ENCODE measurements around the gene EDARADD.
"Not testable (repeated sequence)": the region's sequence is repeated elsewhere in the genome, so short reads cannot be mapped to it uniquely, and the experiment has no call there.

Gene EDARADD

DNA sequence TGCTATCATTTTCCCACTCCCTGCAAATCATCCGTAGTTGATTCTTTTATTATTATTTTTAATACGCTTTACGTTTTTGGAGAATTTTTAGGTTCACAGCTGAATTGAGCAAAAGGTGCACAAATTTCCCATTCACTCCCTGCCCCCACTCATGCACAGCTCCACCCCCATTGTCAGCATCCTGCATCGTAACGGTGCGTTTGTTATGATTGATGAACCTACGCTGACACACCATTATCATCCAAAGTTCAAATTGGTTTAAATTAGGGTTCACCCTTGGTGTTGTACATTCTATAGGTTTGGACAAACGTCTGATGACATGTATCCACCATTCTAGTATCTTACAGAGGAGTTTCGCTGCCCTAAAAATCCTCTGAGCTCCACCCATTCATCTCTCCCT, 44.5 kb downstream of the EDARADD start:
- DNase-seq (ENCODE audit: low spot score) = no peak

DNA sequence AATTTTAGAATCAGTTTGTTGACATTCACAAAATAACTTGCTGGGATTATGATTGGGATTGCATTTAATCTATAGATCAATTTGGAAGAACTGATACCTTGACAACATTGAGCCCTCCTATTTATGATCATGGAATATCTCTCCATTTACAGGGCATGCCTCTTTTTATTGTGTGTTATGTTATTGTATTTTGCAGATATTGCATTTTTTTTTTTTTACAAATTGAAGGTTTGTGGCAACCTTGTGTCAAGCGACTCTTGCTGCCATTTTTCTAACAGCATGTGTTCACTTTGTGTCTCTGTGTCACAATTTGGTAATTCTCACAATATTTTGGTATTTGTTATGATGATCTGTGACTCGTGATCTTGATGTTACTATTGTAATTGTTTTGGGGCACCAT, 46.3 kb downstream of the EDARADD start:
- no peak for DNase-seq (ENCODE audit: low spot score)

DNA sequence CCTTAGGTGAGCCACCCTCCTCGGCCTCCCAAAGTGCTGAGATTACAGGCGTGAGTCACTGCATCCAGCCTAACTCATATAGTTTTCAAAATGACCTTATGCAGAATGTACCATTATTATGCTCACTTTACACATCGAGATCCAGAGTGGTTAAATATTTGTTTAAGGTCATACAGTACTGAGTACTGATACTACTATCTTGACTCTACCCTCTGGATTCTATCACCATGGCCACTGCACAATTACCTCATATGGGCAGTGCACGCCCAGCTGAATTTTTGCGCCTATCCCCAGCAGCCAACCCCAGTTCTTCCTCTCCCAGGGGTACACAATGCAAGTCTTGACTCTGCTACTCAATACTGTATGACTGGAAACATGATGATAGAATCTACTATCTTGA, 56.7 kb downstream of the EDARADD start:
- no peak for DNase-seq (ENCODE audit: low spot score)

GRCh38 chr1:236451796-236452373, 57.8 kb downstream of the EDARADD start:
- no peak for DNase-seq (ENCODE audit: low spot score)

GRCh38 chr1:236455243-236455642, 61.2 kb downstream of the EDARADD start:
- DNase-seq (ENCODE audit: low spot score) = no peak

DNA sequence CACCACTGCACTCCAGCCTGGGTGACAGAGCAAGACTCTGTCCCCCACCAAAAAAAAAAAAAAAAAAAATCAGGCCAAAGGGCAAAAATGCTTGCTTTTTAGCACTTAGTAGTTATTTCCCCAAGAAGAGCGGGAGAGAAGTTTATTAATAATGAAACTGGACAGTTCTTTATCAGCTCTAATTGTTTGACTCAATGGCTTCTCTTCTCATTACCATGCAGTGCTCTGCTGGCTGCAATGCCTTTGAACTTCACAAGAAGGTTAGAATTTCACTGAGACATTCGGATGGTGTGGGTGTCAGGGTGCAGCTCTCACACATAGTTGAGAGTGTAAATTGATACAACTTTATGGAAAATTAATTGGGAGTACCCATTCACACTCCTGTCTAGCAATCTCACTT, 63.7 kb downstream of the EDARADD start:
- no peak for DNase-seq (ENCODE audit: low spot score)

DNA sequence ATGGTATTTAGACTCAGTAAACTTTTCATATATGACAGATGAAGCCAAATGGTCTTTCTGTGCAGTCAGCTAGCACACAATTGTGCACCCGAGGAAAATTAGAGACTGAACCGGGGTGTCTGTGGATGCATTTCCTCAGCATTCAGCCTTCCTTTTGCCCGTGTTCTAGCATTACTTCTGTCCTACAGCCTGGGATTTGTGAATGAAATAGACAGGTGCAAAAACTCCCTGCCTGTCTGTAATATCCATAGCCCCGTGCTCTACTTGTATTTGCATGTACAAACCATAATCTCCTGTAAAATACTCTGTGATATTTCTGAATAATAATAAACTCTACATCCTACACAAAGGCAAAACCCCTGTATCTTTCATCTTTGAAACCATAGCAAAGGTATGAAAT, 64.9 kb downstream of the EDARADD start:
- DNase-seq (ENCODE audit: low spot score) = no peak

DNA sequence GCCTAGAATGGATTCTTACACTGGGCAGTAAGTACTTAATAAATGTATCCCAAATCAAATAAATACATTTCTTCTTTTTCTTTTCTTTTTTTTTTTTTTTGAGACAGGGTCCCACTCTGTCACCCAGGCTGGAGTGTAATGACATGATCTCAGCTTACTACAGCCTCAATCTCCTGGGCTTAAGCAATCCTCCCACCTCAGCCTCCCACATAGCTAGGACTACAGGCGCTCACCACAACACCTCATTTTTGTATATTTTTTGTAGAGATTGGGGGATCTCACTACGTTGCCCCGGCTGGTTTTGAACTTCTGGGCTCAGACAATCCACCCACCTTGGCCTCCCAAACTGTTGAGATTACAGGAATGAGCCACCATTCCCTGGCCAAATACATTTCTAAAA, 66.0 kb downstream of the EDARADD start:
- no peak for DNase-seq (ENCODE audit: low spot score)

GRCh38 chr1:236464197-236464596, 70.1 kb downstream of the EDARADD start:
- not testable (repeated sequence) for DNase-seq (ENCODE audit: low spot score)

GRCh38 chr1:236465231-236465958, 71.3 kb downstream of the EDARADD start:
- no peak for DNase-seq (ENCODE audit: low spot score)

DNA sequence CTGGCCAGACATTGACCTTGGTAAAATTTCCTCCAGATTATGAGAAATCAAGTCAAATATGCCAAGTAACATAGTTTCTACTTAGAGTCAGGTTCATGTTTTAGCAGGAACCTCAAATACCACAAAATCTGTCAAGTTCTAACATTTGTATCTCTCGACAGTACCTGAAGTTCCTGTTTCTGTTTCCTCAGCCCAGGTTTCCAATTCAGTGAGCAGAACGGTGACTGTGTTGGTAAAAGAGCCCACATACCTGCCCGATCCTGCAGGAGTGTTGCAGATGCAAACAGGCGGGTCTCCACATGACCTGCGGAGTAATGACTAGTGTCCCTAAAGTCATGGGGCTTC, 71.8 kb downstream of the EDARADD start:
- DNase-seq (ENCODE audit: low spot score) = no peak

GRCh38 chr1:236467327-236467641, 73.2 kb downstream of the EDARADD start:
- no peak for DNase-seq (ENCODE audit: low spot score)

GRCh38 chr1:236468625-236469024, 74.5 kb downstream of the EDARADD start:
- no peak for DNase-seq (ENCODE audit: low spot score)

- no peak for DNase-seq (ENCODE audit: low spot score)
Observed at GRCh38 chr1:236469466-236469865, 75.4 kb downstream of the EDARADD start.

DNA sequence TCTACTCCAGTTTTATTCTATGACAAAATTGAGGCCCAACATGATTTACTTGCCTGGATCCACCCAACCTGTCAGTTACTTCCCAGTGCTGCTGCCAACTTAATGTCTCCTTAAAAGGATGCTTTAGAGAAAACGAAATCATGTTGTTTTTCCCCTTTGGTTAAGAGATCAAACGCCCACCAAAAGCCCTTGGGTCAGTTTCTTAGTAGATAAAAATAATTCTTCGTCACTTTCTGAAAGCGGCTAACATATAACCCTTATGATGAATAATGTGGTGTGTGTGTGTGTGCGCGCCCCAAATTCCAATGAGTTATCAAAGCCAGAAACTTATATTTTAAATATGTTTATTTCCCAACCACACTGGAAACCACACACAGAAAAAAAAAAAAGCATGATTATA, 77.0 kb downstream of the EDARADD start:
- no peak for DNase-seq (ENCODE audit: low spot score)

DNA sequence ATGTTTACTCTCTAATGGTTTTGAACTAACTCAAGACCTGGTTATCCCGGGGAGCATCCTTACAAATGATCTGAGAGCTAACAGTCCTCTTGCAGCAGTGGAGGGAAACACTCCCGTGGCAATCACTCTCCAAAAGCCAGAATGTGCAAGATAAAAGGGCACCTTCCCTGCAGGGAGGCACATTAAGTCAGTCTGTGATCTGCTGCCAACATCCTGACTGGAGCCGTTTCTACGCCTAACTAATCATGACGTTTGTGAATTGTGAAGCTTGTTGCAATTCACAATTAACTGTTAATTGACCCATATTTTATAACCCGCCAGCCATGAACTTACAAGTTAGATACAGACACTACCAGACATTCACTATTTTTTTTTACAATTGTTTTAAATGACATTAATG, 77.6 kb downstream of the EDARADD start:
- DNase-seq (ENCODE audit: low spot score) = no peak

DNA sequence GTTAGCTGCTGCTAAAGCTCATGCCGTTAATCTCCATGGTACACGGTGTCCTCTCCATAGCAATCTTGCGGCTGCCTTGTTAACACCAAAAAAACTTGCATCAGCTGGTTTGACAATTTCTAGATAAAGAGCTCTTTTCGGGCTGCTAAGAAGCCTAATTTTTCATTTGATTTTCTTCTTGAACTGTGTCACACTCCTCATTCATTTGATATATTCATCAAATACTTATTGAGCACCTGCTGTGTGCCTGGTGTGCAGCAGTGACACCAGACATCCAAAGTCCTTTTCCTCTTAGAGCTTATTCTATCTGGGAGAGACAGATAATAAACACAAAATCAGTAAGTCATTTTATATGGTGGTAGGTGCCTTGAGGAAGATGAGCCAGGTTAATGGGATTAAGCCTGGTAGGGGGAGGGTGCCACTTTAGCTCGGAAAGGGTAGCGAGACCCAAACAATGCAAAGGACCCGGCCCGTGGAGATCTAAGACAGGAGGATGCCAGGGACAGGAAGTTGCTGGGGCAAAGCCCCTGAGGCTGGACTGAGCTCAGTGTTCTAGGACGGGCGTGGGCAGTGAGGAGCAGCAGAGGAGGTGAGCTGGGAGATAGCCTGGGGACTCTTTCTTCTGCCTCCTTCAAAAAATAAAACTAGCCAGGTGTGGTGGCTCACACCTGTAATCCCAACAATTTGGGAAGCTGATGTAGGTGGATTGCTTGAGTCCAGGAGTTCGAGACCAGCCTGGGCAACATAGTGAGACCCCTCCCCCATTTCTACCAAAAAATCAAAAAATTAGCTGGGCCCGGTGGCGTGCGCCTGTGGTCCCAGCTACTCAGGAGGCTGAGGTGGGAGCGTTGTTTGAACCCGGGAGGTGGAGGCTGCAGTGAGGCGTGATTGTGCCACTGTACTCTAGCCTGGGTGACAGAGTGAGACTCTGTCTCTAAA, 79.0 kb downstream of the EDARADD start:
- DNase-seq (ENCODE audit: low spot score) = no peak

DNA sequence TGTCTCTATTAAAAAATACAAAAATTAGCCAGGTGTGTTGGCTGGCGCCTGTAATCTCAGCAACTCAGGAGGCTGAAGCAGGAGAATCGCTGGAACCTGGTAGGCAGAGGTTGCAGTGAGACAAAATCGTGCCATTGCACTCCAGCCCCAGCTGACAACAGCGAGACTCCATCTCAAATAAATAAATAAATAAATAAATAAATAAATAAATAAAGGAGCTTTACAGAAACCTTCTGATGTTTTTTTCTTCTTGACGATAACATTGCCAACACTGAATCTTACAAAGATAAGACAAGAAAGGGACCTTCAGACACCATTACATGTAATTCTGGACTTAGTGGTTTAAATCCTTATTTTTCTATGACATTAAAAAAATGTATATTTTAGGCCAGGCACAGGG, 81.9 kb downstream of the EDARADD start:
- DNase-seq (ENCODE audit: low spot score) = no peak

- DNase-seq (ENCODE audit: low spot score) = no peak
Observed at GRCh38 chr1:236480758-236481436, 86.8 kb downstream of the EDARADD start.

DNA sequence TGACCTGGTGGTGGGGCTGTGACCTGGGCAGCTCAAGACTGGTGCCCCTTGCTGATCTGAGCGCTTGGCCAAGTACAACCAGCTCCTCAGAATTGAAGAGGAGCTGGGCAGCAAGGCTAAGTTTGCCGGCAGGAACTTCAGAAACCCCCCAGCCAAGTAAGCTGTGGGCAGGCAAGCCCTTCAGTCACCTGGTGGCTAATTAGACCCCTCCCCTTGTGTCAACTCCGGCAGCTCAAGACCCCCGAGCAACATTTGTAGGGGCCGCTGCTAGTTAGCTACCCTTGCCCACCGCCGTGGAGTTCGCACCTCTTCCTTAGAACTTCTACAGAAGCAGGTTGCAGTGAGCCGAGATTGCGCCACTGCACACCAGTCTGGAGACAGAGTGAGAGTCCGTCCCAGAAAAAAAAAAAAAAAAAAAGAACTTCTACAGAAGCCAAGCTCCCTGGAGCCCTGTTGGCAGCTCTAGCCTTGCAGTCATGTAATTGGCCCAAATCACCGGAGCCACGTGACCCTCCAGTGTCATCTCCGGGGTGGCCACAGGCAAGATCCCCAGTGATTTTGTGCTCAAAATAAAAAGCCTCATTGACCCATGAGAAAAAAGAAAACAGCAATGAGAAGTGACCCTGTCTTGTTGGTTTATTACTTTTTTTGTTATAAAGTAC, 90.4 kb downstream of the EDARADD start:
- DNase-seq (ENCODE audit: low spot score) = no peak

DNA sequence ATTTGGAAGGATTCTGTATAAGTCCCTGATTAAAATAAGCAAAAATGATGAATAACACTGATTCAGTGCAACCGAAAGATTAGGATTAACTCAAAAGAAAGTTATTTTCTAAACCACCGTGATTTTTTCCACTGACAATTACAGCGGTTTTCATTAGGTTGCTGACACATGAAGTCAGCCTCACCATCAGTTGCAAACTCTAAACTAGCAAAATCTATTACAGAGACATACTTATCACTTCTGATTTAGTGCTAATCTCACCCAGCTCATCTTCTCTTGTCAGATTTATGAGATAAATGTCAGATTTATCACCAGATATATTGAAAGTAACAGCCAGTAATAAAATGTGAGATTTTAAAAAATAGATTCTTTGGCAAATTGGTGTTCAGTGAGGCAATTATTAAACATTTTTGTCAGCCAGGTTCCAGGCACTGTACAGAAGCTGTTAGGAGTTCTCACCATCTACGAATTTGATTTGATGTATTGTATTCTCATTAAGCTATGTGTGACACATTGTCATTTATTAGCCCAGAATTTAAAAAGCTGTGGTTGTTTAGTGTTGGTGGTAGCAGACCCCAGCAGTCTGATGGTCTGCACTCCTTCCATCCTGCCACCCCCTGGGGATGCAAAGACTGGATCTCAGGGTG, 92.4 kb downstream of the EDARADD start:
- DNase-seq (ENCODE audit: low spot score) = no peak

DNA sequence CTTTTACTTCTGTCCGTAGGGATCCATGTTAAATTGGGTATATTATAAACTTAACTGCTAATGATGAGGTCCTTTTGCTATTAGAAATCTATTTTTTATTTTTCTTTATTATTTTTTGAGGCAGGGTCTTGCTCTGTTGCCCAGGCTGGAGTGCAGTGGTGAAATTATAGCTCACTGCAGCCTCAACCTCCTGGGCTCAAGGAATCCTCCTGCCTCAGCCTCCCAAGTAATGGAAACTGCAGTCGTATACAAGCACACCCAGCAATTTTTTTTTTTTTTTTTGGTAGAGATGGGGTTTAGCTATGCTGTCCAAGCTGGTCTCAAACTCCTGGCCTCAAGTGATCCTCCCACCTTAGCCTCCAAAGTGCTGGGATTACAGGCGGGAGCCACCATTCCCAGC, 95.1 kb downstream of the EDARADD start:
- DNase-seq (ENCODE audit: low spot score) = not testable (repeated sequence)
